SJCRH30 (cell line): ENCODE data around the gene OR8S1. TPM values are rescaled to one million over a fixed set of nuclear protein-coding genes. Genes with fewer than 3 reads are reported as not detected.

Experiments
- total RNA-seq: library from RNA; depleted of rRNA; stranded (reverse); fragments of >200 nt; shearing (Covaris generic); gene quantifications from 2 replicates; pipeline ENCODE4 v1.2.3, GENCODE V29; 2014; rRNA removed

OR8S1 gene
- total RNA-seq, 1 experiment from 2014 or later, result not detected

Other genes with a start within 250 kb of the OR8S1 start
- 11.2 and 15.5 TPM in 2 replicates for gene ZNF641, start 174.7 kb upstream of the OR8S1 start, total RNA-seq
- gene ANP32D, start 53.1 kb upstream of the OR8S1 start, total RNA-seq, result 0.18 TPM in 1 of 2 replicates, not detected in the other
- gene C12orf54, start 43.1 kb upstream of the OR8S1 start, total RNA-seq, result 0.23 and 0.34 TPM in 2 replicates
- gene LALBA, start 44.4 kb downstream of the OR8S1 start, total RNA-seq, result not detected in 2 replicates
- gene KANSL2, start 156.6 kb downstream of the OR8S1 start, total RNA-seq, result 63.9 and 69.3 TPM in 2 replicates
- gene CCNT1, start 191.1 kb downstream of the OR8S1 start, total RNA-seq, result 63.6 and 70.1 TPM in 2 replicates